Chondrocyte (in vitro differentiated cells): ENCODE measurements around the gene COX14. TPM values are rescaled to one million over a fixed set of nuclear protein-coding genes. Genes with fewer than 3 reads are reported as not detected.
A peak's percentile ranks its signal among the peaks of the same experiment; 100 is the strongest.

Source experiments
- DNase-seq: peaks from one replicate; pipeline ENCODE4 v3.0.0; 2021; ENCODE audit warnings: mixed read lengths, low spot score
- H3K27ac Mint-ChIP-seq: one replicate; pipeline ENCODE4 v1.8.0; 2021; ENCODE audit warnings: mild to moderate bottlenecking, moderate library complexity, mixed read lengths; ENCODE audit not compliant: unreplicated experiment
- H3K27me3 Mint-ChIP-seq: 2 replicates; pipeline ENCODE4 v1.8.0; 2021; ENCODE audit warnings: low read depth, mixed read lengths
- H3K36me3 Mint-ChIP-seq: 2 replicates; pipeline ENCODE4 v1.8.0; 2021; ENCODE audit warnings: low read depth, mixed read lengths
- H3K4me1 Mint-ChIP-seq: 2 replicates; pipeline ENCODE4 v1.8.0; 2021; ENCODE audit warnings: low read depth, mild to moderate bottlenecking, mixed read lengths
- H3K4me3 Mint-ChIP-seq: one replicate; pipeline ENCODE4 v1.8.0; 2021; ENCODE audit warnings: mild to moderate bottlenecking, moderate library complexity, mixed read lengths; ENCODE audit not compliant: unreplicated experiment
- H3K9me3 Mint-ChIP-seq: 2 replicates; pipeline ENCODE4 v1.8.0; 2021; ENCODE audit warnings: low read depth, mixed read lengths
- total RNA-seq: library from RNA; stranded (reverse); gene quantifications from 3 replicates; pipeline ENCODE4 v1.2.1, GENCODE V29; 2021
- TF ChIP-seq, protein P1 (sequence below): fragments of 200-600 bp; sonication (generic); IDR thresholded peaks from 2 replicates; pipeline ENCODE4 v1.5.0; 2021; ENCODE audit warnings: antibody characterized with exemption, mild to moderate bottlenecking, moderate library complexity

The COX14 gene
- total RNA-seq, 1 donor from 2014 or later, result 44.7 TPM

DNA sequence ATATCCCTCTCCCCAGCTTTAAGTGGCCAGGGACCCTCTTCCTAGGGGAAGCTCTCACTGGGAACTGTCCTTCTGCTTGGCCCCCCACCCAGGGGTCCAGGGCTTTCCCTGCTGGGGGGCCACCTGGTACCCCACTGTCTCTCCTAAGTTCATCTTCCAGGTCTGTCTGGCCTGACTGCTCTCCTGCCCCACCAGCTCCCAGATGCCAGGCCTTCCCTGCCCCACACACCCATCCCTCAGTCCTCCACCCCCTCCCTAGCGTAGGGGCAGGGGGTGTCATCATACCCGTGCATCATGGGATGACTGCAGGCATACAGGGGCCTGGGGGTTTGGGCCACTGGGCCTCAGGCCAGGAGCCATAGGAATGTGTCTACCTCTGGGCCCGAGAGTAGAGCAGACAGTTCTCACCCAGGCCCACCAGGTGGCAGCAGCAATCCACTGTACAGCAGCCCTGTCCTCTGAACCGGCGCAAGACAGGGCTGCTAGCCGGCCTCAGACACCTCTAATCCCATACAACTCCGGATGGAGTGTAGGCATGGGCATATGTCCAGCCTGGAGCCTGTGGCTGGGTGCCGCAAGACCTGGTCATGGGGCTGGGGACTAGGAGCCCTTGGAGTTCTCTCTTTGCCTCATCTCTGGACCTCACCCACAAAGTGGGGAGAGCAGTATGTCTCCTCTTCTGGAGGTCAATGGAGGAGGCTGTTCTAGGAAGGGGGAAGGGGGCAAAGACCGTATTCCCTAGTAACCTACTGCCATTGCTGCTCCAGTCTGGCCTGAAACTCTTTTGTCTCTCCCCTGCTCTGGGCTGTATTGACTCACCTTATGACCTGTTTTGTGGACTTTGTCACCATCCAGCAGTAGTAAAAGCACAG, 36.9 kb upstream of the COX14 start:
- no peak for DNase-seq
- H3K36me3 Mint-ChIP-seq, result no peaks in the 10 kb centered on the region
- TF ChIP-seq, protein P1, sequence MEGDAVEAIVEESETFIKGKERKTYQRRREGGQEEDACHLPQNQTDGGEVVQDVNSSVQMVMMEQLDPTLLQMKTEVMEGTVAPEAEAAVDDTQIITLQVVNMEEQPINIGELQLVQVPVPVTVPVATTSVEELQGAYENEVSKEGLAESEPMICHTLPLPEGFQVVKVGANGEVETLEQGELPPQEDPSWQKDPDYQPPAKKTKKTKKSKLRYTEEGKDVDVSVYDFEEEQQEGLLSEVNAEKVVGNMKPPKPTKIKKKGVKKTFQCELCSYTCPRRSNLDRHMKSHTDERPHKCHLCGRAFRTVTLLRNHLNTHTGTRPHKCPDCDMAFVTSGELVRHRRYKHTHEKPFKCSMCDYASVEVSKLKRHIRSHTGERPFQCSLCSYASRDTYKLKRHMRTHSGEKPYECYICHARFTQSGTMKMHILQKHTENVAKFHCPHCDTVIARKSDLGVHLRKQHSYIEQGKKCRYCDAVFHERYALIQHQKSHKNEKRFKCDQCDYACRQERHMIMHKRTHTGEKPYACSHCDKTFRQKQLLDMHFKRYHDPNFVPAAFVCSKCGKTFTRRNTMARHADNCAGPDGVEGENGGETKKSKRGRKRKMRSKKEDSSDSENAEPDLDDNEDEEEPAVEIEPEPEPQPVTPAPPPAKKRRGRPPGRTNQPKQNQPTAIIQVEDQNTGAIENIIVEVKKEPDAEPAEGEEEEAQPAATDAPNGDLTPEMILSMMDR, result peak; percentile 93
- no peak overlapping the region for H3K4me3 Mint-ChIP-seq
- peak overlapping the region; percentile 32 for H3K27ac Mint-ChIP-seq
- H3K4me1 Mint-ChIP-seq, result peaks cover 10% of the 10 kb centered on the region
- no peaks in the 10 kb centered on the region for H3K27me3 Mint-ChIP-seq
- H3K9me3 Mint-ChIP-seq, result no peaks in the 10 kb centered on the region

DNA sequence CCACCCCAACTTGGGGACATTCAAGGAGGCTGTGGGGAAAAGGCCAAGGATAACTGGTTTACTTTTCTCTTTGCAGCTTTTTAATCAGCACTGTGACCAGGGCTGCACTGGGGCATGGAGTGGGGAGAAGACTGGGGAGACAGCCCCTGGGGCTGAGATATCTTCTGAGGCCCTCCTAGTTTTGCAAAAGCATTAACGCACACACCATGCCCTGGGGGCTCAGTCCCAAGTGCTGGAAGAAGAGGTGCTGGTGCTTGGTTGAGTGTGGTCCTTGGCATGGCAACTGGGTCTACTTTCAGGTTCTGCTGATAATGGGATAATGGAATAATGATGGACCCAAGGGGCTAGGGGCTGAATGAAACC, 36.2 kb upstream of the COX14 start:
- DNase-seq, result no peak
- Mint-ChIP-seq H3K27me3 (no peaks in the 10 kb centered on the region), H3K9me3 (no peaks in the 10 kb centered on the region), H3K36me3 (no peaks in the 10 kb centered on the region), H3K4me1 (peaks cover 4% of the 10 kb centered on the region), H3K27ac (no peak overlapping the region), H3K4me3 (no peak overlapping the region)
- TF ChIP-seq, protein P1, result no peak

DNA sequence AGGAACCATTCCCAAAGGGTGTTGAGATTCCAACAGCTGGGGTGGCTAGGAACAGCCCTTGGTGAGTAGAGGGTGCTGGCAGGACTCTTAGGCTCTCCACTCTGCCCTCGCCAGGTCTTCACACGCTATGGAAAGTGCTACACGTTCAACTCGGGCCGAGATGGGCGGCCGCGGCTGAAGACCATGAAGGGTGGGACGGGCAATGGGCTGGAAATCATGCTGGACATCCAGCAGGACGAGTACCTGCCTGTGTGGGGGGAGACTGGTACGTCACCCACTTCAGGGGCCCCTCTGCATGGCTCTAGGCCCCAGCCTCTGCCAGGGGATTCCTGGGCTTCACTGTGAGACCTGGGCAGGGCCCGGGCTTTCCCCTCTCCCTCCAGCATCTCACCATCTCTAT, 34.9 kb upstream of the COX14 start:
- H3K27ac Mint-ChIP-seq, result no peak overlapping the region
- no peaks in the 10 kb centered on the region for H3K9me3 Mint-ChIP-seq
- no peaks in the 10 kb centered on the region for H3K36me3 Mint-ChIP-seq
- no peaks in the 10 kb centered on the region for H3K27me3 Mint-ChIP-seq
- no peak for DNase-seq
- TF ChIP-seq, protein P1, result no peak
- peaks cover 2% of the 10 kb centered on the region for H3K4me1 Mint-ChIP-seq
- H3K4me3 Mint-ChIP-seq, result no peak overlapping the region

DNA sequence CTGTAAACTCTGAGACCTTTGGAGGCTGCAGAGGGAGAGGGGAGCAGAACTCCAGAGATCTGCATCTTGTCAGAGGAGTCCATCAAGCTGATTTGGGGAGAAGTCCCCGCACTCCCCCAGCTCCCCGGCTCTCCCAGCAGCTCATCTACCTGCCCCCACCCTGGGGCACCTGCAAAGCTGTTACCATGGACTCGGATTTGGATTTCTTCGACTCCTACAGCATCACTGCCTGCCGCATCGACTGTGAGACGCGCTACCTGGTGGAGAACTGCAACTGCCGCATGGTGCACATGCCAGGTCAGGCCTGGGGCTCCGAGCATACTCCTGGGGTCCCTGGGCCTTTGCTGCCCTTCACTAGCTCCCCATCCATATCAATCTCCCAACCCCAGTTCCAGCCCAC, 33.8 kb upstream of the COX14 start:
- H3K9me3 Mint-ChIP-seq, result no peaks in the 10 kb centered on the region
- H3K27me3 Mint-ChIP-seq, result no peaks in the 10 kb centered on the region
- no peaks in the 10 kb centered on the region for H3K36me3 Mint-ChIP-seq
- H3K4me3 Mint-ChIP-seq, result no peak overlapping the region
- H3K4me1 Mint-ChIP-seq, result peaks cover 2% of the 10 kb centered on the region
- DNase-seq, result no peak
- no peak overlapping the region for H3K27ac Mint-ChIP-seq
- TF ChIP-seq, protein P1, result no peak

DNA sequence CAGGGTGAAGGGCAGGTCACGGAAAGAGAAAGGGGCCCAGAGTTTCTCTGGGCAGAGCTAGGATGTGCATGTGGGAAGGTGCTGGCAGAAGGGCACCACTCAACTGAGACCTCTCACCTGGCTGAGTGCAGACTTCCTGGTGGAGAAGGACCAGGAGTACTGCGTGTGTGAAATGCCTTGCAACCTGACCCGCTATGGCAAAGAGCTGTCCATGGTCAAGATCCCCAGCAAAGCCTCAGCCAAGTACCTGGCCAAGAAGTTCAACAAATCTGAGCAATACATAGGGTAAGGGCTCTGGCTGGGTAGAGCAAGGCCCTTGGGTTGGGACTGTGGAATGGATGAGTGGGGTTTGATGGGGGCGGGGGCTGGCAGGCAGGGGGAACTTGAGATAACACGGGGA, 32.3 kb upstream of the COX14 start:
- Mint-ChIP-seq H3K9me3 (no peaks in the 10 kb centered on the region), H3K4me1 (peaks cover 9% of the 10 kb centered on the region), H3K36me3 (no peaks in the 10 kb centered on the region), H3K4me3 (no peak overlapping the region), H3K27me3 (no peaks in the 10 kb centered on the region), H3K27ac (no peak overlapping the region)
- DNase-seq, result peak; percentile 40
- TF ChIP-seq, protein P1, result no peak
